ENCODE data around the gene TGFB2. TPM values are rescaled to one million over a fixed set of nuclear protein-coding genes. Genes with fewer than 3 reads are reported as not detected.

The TGFB2 gene
- total RNA-seq, 1 experiment from 2014 or later = not detected

DNA sequence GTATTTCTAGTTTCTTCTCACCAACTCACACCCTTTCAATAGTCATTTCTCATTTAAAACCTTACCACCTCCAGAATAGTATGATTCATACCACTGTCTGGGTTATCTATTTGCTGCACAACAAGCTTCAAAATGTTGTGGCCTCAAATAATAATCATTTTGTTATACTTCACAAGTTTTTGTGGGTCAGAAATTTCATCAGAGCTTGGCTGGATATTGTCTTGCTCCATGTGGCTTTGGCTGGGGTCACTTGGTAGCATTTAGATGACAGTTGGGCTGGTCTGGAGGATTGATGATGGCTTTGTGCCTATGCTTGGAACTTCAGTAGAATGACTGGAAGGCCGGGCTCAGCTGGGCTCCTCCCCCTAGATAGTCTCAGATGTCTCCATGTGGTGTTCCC lies 66.0 kb downstream of the TGFB2 start:
- Histone ChIP-seq H3K23ac (ENCODE audit: insufficient read length, low read depth, low read length) (no peak overlapping the region), H4K8ac (replicated peaks; ENCODE audit: insufficient read length, low read depth, low read length) (no peak overlapping the region), H3K18ac (ENCODE audit: insufficient read length, low read depth, low read length) (no peak overlapping the region), H3K23me2 (ENCODE audit: insufficient read length, low read depth, low read length, poor library complexity, severe bottlenecking) (no peaks in the 10 kb centered on the region), H2BK5ac (ENCODE audit: insufficient read length, low read length) (no peak overlapping the region), H2AFZ (ENCODE audit: low read length) (no peak overlapping the region), H3K27ac (ENCODE audit: insufficient read length, low read depth, low read length) (no peak overlapping the region), H2BK20ac (ENCODE audit: low read depth, low read length, poor library complexity, severe bottlenecking) (no peak overlapping the region), H3K9ac (ENCODE audit: extremely low read depth, insufficient read length, low read length) (no peak overlapping the region), H4K5ac (ENCODE audit: insufficient read length, low read depth, low read length) (no peak overlapping the region), H4K20me1 (ENCODE audit: control insufficient read depth, insufficient read depth, insufficient read length) (no peaks in the 10 kb centered on the region), H3K79me1 (ENCODE audit: insufficient read depth, low read depth, low read length, poor library complexity, severe bottlenecking) (no peaks in the 10 kb centered on the region), H3K27me3 (ENCODE audit: insufficient read depth, low read length) (no peaks in the 10 kb centered on the region), H3K4me1 (ENCODE audit: insufficient read depth, low read length) (no peaks in the 10 kb centered on the region), H3K56ac (ENCODE audit: insufficient read length, low read depth, low read length) (no peak overlapping the region), H4K91ac (ENCODE audit: insufficient read length, low read depth, low read length) (no peak overlapping the region), H2AK5ac (ENCODE audit: insufficient read length, low read length) (no peak overlapping the region), H3T11ph (ENCODE audit: low read length) (no peak overlapping the region), H3K14ac (ENCODE audit: insufficient read depth, low read length) (no peak overlapping the region), H2BK120ac (ENCODE audit: low read depth, low read length, poor library complexity, severe bottlenecking) (no peak overlapping the region), H3K79me2 (ENCODE audit: insufficient read depth, low read length) (no peaks in the 10 kb centered on the region), H2BK15ac (ENCODE audit: low read depth, low read length) (no peak overlapping the region), H3K4ac (ENCODE audit: low read depth, low read length) (no peak overlapping the region), H3K9me3 (ENCODE audit: control insufficient read depth, low read depth, low read length) (no peaks in the 10 kb centered on the region), H3K4me2 (ENCODE audit: insufficient read depth, insufficient read length, low read length) (no peak overlapping the region), H2BK12ac (ENCODE audit: insufficient read length, low read depth, low read length) (no peak overlapping the region)
- DNase-seq = no peak
- H3K36me3 Mint-ChIP-seq (ENCODE audit: insufficient read depth in 1 of 3, low read depth in 3 of 3) = no peaks in the 10 kb centered on the region
- H3K9me3 Mint-ChIP-seq = no peaks in the 10 kb centered on the region
- TF ChIP-seq, protein P1, sequence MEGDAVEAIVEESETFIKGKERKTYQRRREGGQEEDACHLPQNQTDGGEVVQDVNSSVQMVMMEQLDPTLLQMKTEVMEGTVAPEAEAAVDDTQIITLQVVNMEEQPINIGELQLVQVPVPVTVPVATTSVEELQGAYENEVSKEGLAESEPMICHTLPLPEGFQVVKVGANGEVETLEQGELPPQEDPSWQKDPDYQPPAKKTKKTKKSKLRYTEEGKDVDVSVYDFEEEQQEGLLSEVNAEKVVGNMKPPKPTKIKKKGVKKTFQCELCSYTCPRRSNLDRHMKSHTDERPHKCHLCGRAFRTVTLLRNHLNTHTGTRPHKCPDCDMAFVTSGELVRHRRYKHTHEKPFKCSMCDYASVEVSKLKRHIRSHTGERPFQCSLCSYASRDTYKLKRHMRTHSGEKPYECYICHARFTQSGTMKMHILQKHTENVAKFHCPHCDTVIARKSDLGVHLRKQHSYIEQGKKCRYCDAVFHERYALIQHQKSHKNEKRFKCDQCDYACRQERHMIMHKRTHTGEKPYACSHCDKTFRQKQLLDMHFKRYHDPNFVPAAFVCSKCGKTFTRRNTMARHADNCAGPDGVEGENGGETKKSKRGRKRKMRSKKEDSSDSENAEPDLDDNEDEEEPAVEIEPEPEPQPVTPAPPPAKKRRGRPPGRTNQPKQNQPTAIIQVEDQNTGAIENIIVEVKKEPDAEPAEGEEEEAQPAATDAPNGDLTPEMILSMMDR (conservative IDR thresholded peaks at IDR 0.05) = no peak
- no peak overlapping the region for H3K4me3 Mint-ChIP-seq
- no peaks in the 10 kb centered on the region; the same call in 1 of the 2 replicates for H3K27me3 Mint-ChIP-seq (ENCODE audit: low read depth)
- no peak overlapping the region for H3K27ac Mint-ChIP-seq
- WGBS (ENCODE audit: extremely low coverage, insufficient read length, low lambda C conversion rate) = no CpG with 5 or more reads among the region's 1 CpG
- H3K4me1 Mint-ChIP-seq = peaks cover 5% of the 10 kb centered on the region in 2 experiments
